Measurements from ENCODE around the gene HJURP.

HJURP gene

GRCh38 chr2:233847248-233847898, 7.0 kb downstream of the HJURP start:
- no peak for DNase-seq

- DNase-seq, result no peak
Measured at GRCh38 chr2:233846387-233847247, 7.7 kb downstream of the HJURP start.

DNA sequence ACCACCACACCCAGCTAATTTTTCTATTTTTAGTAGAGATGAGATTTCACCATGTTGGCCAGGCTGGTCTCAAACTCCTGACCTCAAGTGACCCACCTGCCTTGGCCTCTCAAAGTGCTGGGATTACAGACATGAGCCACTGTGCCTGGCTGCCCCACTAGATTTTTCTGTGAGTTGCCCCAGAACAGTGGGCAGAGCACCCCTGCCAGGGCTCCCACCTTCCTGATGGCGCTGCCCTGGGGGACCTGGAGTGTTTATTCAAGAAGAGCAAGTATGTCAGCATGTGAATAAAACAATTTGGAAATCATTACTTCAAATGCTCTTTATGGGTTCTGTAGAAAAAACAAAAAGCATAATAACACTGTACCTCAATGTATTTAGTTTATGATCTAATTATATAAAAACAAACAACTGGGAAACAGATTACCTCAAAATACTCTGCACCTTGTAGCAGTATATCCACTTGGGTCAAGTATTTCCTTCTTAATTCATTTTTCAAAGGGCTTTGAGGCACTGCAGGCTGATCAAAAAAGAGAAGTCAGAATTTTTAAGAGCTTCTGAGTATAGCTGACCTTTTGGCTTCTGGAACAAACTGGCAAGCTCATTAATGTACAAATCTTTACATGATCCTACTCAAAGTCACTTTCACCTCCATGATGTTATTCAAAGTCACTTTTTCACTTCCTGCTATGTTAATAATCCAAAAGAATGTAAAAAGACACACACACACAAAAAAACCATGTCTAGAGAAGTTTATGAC, 8.9 kb downstream of the HJURP start:
- no peak for DNase-seq

DNA sequence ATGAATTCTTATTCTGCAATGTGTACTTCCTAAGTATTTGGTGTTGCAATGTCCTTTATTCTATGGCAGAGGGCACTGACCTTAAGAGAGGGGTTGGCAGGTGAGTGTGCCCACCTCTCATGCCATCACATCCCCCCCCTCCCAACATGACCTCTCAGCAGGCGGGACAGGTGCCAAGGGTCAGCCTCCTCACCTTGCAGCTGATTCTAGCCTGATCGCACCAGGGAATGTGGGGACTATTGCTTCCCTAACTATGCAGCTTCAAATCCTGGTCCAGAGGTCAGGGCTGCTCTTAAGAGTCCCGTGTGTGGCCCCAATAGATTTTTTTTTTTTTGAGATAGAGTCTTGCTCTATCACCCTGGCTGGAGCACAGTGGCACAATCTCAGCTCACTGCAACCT, 9.5 kb downstream of the HJURP start:
- no peak for DNase-seq

DNA sequence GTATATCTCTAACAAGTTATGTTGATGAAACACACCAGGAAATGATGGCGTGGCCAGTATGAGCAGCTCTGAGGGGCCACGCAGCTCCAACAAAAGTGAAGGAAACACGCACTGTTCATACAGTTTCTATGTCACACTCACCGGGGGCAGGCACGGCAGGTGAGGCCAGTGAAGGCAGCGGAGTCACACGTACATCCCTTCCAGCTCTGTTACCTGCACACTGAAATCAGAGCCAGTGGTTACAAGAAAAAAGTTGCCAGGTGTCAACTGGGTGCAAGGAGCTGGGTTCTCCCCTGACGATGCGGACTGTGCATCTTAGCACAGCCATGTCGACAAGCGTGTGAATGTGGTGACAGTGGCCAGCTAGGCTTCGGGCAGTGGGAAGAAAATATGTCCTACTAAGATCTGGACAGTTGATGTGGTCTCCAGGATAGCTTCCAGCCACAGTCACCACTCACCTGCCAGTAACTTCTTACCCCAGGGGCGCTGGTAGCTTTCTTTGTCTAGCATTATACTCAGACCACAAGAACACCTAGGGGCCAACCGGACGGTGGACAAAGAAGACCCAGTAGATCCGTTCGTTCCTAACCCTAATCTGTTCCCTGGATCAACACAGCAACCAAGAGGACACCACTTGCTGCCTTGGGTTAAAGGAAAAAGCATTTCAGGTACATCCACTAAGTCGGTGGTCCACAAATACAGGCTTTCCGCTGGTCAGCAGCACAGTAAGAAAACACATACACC, 10.1 kb downstream of the HJURP start:
- DNase-seq, result no peak

DNA sequence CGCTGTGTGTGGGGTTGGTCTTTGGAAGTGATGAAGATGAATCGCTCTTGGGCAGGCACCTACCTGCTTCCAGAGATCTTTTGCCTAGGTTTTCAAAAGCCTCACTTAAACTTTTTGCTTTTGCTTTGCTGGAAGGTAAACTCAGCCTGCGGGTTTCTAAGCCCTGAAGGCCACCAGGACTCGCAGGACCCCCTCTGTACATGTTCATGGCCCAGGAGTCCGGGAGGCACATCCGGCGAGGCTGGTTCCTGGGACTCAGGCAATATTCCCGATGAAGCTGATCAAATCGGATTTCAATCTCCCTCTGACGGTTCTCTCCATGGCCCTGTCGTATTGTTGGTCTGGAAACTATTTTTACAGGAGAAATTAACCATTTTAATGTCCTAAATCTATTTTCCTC, 13.2 kb downstream of the HJURP start:
- no peak for DNase-seq

DNA sequence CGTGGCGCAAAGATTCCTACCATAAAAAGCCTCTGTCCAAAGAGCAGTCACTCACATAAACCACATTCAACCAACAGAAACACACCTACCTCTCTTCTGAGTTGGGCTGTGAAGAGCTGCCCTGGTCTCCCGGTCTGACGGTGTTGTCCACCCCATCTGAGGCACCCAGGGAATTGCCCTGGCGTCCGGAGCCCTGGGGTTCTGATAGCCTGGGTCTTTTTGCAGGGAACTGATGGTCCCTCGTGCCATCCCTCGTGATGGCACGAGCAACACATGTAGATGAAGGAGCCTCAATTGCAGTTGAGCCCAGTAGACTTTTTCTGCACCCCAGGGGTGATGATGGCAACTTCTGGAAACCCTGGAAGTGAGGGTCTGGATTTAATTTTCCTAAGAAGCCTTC, 13.8 kb downstream of the HJURP start:
- DNase-seq, result no peak

DNA sequence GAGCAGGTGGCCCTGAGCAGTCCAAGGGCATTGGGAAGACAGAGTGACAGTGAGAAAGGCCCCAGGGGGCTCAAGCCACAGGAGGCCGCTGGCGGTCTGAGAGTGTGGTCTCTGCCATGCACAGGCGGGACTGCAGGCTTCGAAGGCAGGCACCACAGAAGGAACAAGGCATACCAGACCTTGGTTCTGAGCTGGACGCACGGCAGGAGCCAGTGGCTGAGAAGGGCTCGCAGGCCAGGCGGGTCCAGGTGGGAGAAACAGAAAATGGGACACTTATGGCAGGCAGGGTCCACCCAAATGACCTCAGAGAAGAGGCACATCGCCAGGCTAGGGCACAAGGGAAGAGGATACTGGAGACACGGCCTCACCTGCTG, 14.9 kb downstream of the HJURP start:
- no peak for DNase-seq

DNA sequence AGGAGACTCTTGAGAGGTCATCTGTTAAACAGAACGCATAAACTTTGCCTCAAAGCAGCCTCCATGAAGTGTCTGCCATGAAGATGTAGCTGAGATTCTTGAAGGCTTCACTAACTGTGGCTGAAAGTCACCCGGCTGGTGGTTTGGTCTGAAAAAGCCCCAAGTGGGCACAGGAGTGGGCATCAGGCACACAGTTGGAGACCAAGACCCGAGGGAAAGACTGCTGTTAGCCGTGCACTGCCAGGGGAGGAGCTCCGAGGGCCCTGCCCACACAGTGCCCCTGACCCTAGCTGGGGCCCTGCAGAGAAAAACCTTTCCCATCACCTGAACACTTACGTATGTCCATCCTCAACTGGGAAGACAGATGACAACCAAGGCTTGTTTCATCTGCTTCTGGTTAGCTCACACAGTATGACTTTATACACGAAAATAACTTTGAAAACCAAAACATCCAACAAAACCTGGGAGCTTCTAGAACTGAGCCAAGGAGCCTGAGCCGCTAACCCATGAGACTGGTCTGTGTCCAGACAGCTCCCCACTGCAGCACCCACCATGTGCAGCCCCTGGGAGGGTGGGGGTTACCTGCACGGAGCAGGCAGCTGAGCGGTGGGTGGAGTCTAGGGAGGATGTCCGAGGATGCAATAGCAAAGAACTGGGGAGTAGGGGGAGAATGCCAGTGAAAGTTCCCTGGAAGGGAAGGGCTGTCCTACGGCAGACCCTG, 15.4 kb downstream of the HJURP start:
- DNase-seq, result no peak

GRCh38 chr2:233838251-233838650, 16.1 kb downstream of the HJURP start:
- no peak for DNase-seq

GRCh38 chr2:233837694-233838229, 16.6 kb downstream of the HJURP start:
- no peak for DNase-seq

- no peak for DNase-seq
Measured at GRCh38 chr2:233836359-233836758, 18.0 kb downstream of the HJURP start.

DNA sequence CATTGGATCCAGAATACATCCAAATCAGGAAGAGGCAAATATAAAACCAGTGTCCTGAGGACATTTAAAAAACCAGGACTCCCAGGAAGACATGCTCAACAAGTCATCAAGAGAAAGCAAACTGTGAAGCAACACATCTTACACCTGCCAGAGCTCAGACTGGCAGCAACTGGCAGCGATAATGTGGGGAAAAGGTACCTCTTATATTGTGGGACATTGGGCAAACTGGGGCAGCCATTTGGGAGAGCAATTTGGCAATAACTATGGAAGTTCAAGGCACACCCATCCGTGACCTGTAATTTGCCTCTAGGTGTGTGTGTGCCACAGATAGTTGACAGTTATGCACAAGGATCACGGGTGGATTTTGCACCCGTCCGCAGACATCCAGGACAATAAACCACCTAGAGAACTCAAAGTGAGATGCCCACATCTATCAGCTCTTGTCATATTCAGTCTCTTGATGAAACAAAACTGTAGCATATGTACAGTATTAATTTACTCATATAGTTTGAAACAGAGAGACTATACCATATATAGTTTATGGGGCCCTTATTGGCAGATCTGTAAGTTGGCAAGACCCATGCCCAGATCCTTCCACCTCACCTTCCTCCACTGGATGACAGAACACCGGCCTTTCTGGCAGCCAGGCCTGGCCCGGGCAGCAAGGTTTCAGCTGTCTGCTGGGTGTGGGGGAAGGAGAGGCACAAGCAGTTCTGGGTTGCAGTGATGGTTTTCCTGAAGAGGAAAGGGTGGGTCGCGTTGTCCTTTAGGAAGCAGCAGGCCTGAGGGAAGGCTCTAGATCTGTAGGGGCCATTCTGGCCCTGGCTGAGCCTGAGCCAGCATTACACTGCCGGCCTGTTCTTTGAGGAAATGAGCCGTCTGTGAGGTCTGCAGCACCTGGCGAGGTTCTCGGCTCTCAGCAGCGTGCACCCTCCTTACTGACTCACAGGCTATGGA, 18.8 kb downstream of the HJURP start:
- no peak for DNase-seq

DNA sequence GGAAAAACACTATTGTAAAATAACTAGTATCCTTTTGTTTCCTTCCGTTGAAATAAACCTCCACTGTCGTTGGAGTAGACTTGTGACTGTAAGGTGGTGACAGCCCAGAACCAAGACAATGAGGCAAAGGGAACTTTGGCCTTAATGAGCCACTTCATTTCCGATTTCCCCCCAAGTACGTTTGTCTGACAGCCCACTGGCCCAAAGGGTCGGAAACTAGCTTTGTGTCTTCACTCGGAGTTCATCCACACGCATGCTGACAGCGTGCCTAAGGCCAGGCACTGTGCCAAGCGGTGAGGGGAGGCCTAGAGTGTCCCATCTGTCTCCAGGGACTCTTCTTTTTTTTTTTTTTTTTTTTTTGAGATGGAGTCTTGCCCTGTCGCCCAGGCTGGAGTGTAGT, 21.0 kb downstream of the HJURP start:
- DNase-seq, result no peak

DNA sequence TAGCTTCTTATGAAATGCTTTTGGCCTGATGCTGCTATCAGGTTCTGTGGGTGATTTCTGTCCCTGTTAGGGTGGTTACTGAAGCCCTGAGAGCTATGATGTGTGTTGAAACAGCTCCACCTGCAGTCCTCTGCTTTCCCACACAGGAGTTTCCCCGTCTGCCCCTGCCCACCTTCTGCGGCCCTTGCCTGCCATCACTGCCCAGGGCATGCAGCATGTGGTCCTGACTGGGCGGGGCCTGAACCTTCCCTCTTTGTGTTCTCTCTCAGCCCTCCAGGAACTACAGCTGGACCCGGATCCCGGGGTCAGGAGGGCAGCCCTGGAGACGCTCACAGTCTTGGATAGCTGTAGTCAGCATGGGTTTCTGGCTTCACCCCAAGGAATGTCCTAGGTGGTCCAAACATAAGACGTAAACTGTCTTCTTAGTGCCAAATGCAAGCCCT, 21.4 kb downstream of the HJURP start:
- DNase-seq, result peak; percentile 28

DNA sequence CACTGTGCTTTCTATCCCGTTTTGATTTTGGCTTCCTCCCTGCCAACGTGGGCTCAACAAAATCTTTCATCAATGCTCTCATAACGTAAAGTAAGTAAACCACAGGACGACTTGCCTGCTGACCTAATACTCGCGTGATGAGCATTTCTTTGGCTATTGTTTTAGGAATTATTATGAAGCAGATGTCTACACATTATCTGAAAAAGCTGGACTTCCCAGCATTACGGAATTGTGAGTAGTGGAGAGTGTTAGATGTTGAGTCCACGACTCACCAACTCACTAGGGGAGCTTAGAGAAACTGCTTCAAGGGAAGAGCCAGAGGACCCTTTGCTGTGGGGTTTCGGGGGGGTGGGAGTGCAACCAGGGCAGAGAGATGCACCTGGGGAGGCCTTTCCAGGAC, 21.9 kb downstream of the HJURP start:
- DNase-seq, result no peak

DNA sequence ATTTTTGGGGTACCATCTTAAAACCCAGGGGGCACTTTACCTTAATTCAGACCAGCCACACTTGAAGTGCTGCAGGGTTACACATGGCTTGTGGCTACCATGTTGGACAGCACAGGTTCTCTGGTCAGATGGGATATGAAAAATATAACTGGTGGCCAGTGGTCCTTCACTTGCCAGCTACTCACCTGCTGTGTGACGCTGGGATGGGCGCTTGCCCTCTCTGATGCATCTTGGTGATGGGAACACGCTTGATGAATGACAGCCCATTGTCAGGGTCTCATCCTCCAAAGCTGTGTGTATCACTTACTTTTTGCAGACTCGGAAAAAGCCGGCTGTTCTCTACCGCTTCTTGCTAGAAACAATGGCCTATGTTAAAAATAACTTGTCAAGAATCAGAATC, 22.5 kb downstream of the HJURP start:
- no peak for DNase-seq

DNA sequence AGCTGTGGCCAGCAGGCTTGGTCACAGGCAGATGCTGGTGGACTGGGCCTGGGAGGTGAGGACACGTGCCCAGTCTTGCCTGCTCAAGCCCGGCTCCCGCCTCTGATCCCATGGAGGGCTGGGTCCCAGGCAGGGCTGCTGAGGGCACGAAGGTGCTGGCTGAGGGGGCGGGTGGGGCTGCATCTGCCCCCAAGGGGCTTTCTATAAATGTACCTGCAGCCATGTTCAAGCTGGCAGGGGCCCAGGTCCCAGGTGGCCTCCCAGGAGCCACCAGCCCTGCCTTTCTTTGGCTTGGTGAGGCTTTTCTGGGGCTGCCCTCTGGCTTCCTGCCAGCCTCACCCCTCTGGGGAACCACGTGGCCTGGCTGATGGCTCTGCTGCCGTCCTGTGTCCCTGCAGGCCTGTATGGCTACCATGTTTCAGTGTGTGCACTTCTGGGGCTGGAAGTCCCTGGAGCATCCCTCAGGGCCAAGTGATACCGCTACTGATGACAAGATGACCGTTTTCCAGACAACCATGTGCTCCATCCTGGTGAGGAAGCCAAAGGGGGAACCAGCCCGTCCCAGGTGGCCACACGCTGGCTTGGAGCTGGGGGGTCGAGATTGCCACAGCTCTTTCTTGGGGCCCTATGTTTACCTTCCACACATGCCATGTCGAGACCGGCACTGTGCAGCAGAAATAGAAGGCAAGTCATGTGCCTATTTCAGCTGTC, 23.2 kb downstream of the HJURP start:
- no peak for DNase-seq

DNA sequence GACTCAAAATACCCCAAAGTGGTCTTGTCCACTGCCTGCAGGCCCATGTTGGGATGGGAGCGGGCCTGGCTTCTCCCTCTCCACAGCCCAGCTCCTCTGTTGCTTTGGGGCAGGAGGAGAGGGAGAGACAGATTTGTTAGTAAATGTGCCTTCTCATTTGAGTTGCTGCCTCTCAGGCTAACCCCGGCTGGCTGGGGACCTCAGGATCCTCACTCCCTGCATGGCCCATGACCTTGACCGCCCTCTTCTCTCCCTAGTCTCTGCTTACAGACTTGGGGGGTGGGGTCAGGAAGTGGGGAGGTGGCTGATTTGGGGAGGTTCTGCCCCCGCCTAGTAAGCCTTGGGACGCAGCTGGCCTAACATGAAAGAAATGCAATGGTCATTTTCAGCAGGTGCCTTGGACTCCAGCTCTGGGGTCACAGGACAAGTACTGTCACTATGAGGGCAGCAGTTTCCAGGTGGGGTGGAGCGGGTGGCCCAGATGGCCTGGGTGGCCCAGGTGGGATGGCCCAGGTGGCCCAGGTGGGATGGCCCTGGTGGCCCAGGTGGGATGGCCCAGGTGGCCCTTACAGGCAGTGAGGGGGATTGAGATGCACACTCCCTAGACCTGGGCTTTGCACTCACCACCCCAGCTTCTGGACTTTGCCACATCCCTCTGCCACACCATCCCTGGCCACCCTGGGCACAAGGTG, 24.1 kb downstream of the HJURP start:
- no peak for DNase-seq

Data from NCI-H2227 treated with DMSO at 0.1 percent for 48 hours (cell line).